Measurements from ENCODE around the gene BROX.
"Not testable (repeated sequence)": the region's sequence is repeated elsewhere in the genome, so short reads cannot be mapped to it uniquely, and the experiment has no call there.

BROX gene

GRCh38 chr1:222712253-222713090 lies at the start of gene BROX, which contains the start of gene AIDA:
BROX (plus strand) TSS chr1:222712564; CDS start chr1:222715700, 3,136 bp downstream.
AIDA (minus strand) TSS chr1:222712491; CDS start chr1:222712317, 174 bp downstream.
- Histone ChIP-seq H3K27me3 (ENCODE audit: insufficient read depth, low read length, poor library complexity) (no peaks in the 10 kb centered on the region), H3K4me3 (ENCODE audit: low read depth in 1 of 2, low read length in 2 of 2) (peak within 1 kb of the TSS; percentile 73 to 79), H3K9me3 (ENCODE audit: insufficient read depth, low read length, severe bottlenecking) (no peaks in the 10 kb centered on the region), H3K36me3 (ENCODE audit: insufficient read depth, low read length) (peaks cover 28% of the 10 kb centered on the region), H3K79me2 (ENCODE audit: insufficient read depth, low read length) (peaks cover 65% of the 10 kb centered on the region), H3K4me1 (ENCODE audit: insufficient read depth, low read length) (peaks cover 36% of the 10 kb centered on the region), H4K20me1 (ENCODE audit: insufficient read depth, low read length) (0 out of 2 replicates have a peak, but pooled peaks cover 5% of the 10 kb centered on the region), H3K9ac (ENCODE audit: low read depth, low read length) (peak within 1 kb of the TSS; percentile 85), H3K27ac (ENCODE audit: low read length) (peak within 1 kb of the TSS; percentile 97), H3K4me2 (ENCODE audit: insufficient read depth, low read length) (peak within 1 kb of the TSS; percentile 78), H2AFZ (ENCODE audit: low read depth, low read length) (peak within 1 kb of the TSS; percentile 95)
- peak; percentile 92 for DNase-seq
- TF ChIP-seq, protein P1, sequence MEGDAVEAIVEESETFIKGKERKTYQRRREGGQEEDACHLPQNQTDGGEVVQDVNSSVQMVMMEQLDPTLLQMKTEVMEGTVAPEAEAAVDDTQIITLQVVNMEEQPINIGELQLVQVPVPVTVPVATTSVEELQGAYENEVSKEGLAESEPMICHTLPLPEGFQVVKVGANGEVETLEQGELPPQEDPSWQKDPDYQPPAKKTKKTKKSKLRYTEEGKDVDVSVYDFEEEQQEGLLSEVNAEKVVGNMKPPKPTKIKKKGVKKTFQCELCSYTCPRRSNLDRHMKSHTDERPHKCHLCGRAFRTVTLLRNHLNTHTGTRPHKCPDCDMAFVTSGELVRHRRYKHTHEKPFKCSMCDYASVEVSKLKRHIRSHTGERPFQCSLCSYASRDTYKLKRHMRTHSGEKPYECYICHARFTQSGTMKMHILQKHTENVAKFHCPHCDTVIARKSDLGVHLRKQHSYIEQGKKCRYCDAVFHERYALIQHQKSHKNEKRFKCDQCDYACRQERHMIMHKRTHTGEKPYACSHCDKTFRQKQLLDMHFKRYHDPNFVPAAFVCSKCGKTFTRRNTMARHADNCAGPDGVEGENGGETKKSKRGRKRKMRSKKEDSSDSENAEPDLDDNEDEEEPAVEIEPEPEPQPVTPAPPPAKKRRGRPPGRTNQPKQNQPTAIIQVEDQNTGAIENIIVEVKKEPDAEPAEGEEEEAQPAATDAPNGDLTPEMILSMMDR (IDR thresholded peaks at IDR 0.05; ENCODE audit: borderline replicate concordance, extremely low read depth, low read length, poor library complexity, severe bottlenecking) = no peak
- TF ChIP-seq EZH2 (IDR thresholded peaks at IDR 0.05; ENCODE audit: borderline replicate concordance, low read depth, low read length, severe bottlenecking) = no peak
- peak; percentile 73 for ATAC-seq (ENCODE audit: insufficient read depth, low read depth)

GRCh38 chr1:222663431-222663934 lies 48.9 kb upstream of the BROX start:
- Histone ChIP-seq H3K9ac (ENCODE audit: low read depth, low read length) (no peak overlapping the region), H3K36me3 (ENCODE audit: insufficient read depth, low read length) (peaks cover 91% of the 10 kb centered on the region)
- DNase-seq = no peak

GRCh38 chr1:222665964-222666363 lies 46.4 kb upstream of the BROX start:
- DNase-seq (no peak), ATAC-seq (ENCODE audit: insufficient read depth, low read depth) (no peak)
- Histone ChIP-seq H3K4me1 (ENCODE audit: insufficient read depth, low read length) (no peaks in the 10 kb centered on the region), H3K4me3 (ENCODE audit: low read depth in 1 of 2, low read length in 2 of 2) (no peak overlapping the region), H3K4me2 (ENCODE audit: insufficient read depth, low read length) (no peak overlapping the region), H3K27me3 (ENCODE audit: insufficient read depth, low read length, poor library complexity) (no peaks in the 10 kb centered on the region), H4K20me1 (ENCODE audit: insufficient read depth, low read length) (no peaks in the 10 kb centered on the region; the same call in 1 of the 2 replicates), H3K9ac (ENCODE audit: low read depth, low read length) (no peak overlapping the region), H3K36me3 (ENCODE audit: insufficient read depth, low read length) (peaks cover 73% of the 10 kb centered on the region), H3K27ac (ENCODE audit: low read length) (no peak overlapping the region), H2AFZ (ENCODE audit: low read depth, low read length) (no peak overlapping the region), H3K79me2 (ENCODE audit: insufficient read depth, low read length) (no peaks in the 10 kb centered on the region), H3K9me3 (ENCODE audit: insufficient read depth, low read length, severe bottlenecking) (no peaks in the 10 kb centered on the region)
- TF ChIP-seq, protein P1 (IDR thresholded peaks at IDR 0.05; ENCODE audit: borderline replicate concordance, extremely low read depth, low read length, poor library complexity, severe bottlenecking) = no peak
- no peak for TF ChIP-seq EZH2 (IDR thresholded peaks at IDR 0.05; ENCODE audit: borderline replicate concordance, low read depth, low read length, severe bottlenecking)

More at GRCh38 chr1:222663431-222663934, 48.9 kb upstream of the BROX start:
- no peaks in the 10 kb centered on the region for H3K4me1 ChIP-seq (ENCODE audit: insufficient read depth, low read length)
- no peak for TF ChIP-seq EZH2 (IDR thresholded peaks at IDR 0.05; ENCODE audit: borderline replicate concordance, low read depth, low read length, severe bottlenecking)
- TF ChIP-seq, protein P1 (IDR thresholded peaks at IDR 0.05; ENCODE audit: borderline replicate concordance, extremely low read depth, low read length, poor library complexity, severe bottlenecking) = no peak
- no peaks in the 10 kb centered on the region for H3K27me3 ChIP-seq (ENCODE audit: insufficient read depth, low read length, poor library complexity)
- no peak overlapping the region for H3K4me2 ChIP-seq (ENCODE audit: insufficient read depth, low read length)
- H4K20me1 ChIP-seq (ENCODE audit: insufficient read depth, low read length) = no peaks in the 10 kb centered on the region; the same call in 1 of the 2 replicates
- no peaks in the 10 kb centered on the region for H3K9me3 ChIP-seq (ENCODE audit: insufficient read depth, low read length, severe bottlenecking)
- H3K27ac ChIP-seq (ENCODE audit: low read length) = no peak overlapping the region
- no peaks in the 10 kb centered on the region for H3K79me2 ChIP-seq (ENCODE audit: insufficient read depth, low read length)
- no peak overlapping the region for H2AFZ ChIP-seq (ENCODE audit: low read depth, low read length)
- no peak for ATAC-seq (ENCODE audit: insufficient read depth, low read depth)
- no peak overlapping the region for H3K4me3 ChIP-seq (ENCODE audit: low read depth in 1 of 2, low read length in 2 of 2)

DNA sequence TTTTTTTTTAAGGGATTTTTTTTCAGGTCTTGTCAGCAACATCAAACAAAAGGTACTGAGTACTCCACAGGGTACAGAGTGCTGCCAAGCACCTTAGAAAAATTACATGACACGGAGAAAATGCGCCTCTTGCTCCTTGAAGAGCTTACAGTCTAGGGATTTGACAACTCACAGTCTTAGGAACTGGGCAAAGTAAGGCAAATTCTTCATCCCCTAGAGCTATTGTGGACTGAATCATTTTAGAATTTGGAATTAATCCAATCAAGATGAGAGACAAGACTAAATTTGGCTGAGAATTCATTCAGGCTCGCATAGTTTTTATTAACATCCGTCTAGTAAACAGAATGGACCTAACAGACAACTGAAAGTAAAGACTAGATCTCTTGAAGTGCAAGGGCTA lies 44.2 kb upstream of the BROX start:
- not testable (repeated sequence) for ATAC-seq (ENCODE audit: insufficient read depth, low read depth); H3K9me3 ChIP-seq (ENCODE audit: insufficient read depth, low read length, severe bottlenecking); H3K27me3 ChIP-seq (ENCODE audit: insufficient read depth, low read length, poor library complexity); H4K20me1 ChIP-seq (ENCODE audit: insufficient read depth, low read length); DNase-seq; H3K4me2 ChIP-seq (ENCODE audit: insufficient read depth, low read length); H3K79me2 ChIP-seq (ENCODE audit: insufficient read depth, low read length); H3K4me3 ChIP-seq (ENCODE audit: low read depth in 1 of 2, low read length in 2 of 2); H3K9ac ChIP-seq (ENCODE audit: low read depth, low read length); H2AFZ ChIP-seq (ENCODE audit: low read depth, low read length); H3K27ac ChIP-seq (ENCODE audit: low read length); H3K4me1 ChIP-seq (ENCODE audit: insufficient read depth, low read length)
- H3K36me3 ChIP-seq (ENCODE audit: insufficient read depth, low read length) = peaks cover 71% of the 10 kb centered on the region

- not testable (repeated sequence) for H3K79me2 ChIP-seq (ENCODE audit: insufficient read depth, low read length); H3K4me3 ChIP-seq (ENCODE audit: low read depth in 1 of 2, low read length in 2 of 2); H3K4me1 ChIP-seq (ENCODE audit: insufficient read depth, low read length); H3K9ac ChIP-seq (ENCODE audit: low read depth, low read length); H4K20me1 ChIP-seq (ENCODE audit: insufficient read depth, low read length); H2AFZ ChIP-seq (ENCODE audit: low read depth, low read length); H3K27me3 ChIP-seq (ENCODE audit: insufficient read depth, low read length, poor library complexity); ATAC-seq (ENCODE audit: insufficient read depth, low read depth); H3K4me2 ChIP-seq (ENCODE audit: insufficient read depth, low read length); DNase-seq; H3K9me3 ChIP-seq (ENCODE audit: insufficient read depth, low read length, severe bottlenecking); H3K27ac ChIP-seq (ENCODE audit: low read length)
- peaks cover 64% of the 10 kb centered on the region for H3K36me3 ChIP-seq (ENCODE audit: insufficient read depth, low read length)
These were observed 43.3 kb upstream of the BROX start for GRCh38 chr1:222669107-222669506.

All from DND-41 (cell line).